Esophagus muscularis mucosa (tissue), 4 donors: ENCODE results near the gene ZFAND5.

ENCODE experiments used
- CTCF ChIP-seq, 3 experiments: fragments of 200-600 bp in 2 of 3; fragments of 450-650 bp in 1 of 3; sonication (generic) in 2 of 3; IDR thresholded peaks; one replicate each; pipeline ENCODE4 v1.5.1; 2017 to 2019; ENCODE audit warnings: antibody characterized with exemption in 3 of 3, mild to moderate bottlenecking in 2 of 3, moderate library complexity in 1 of 3
- EP300 ChIP-seq: sonication (generic); formaldehyde crosslinking; IDR thresholded peaks from one replicate; pipeline ENCODE4 v1.6.1; 2017; ENCODE audit warnings: antibody characterized with exemption
- POLR2AphosphoS5 ChIP-seq, 2 donors: sonication (generic); formaldehyde crosslinking; IDR thresholded peaks; one replicate each; pipeline ENCODE4 v1.6.1; 2017; ENCODE audit warnings: antibody characterized with exemption in 2 of 2

GRCh38 chr9:72322259-72322658, 42.7 kb downstream of the ZFAND5 start:
- no peak for TF ChIP-seq CTCF (IDR thresholded peaks at IDR 0.05)
- peak in 1 of 2 donors; percentile 24 for TF ChIP-seq POLR2AphosphoS5 (IDR thresholded peaks at IDR 0.05)
- TF ChIP-seq EP300: no peak
